ENCODE results near the gene CCDC8.

The CCDC8 gene

DNA sequence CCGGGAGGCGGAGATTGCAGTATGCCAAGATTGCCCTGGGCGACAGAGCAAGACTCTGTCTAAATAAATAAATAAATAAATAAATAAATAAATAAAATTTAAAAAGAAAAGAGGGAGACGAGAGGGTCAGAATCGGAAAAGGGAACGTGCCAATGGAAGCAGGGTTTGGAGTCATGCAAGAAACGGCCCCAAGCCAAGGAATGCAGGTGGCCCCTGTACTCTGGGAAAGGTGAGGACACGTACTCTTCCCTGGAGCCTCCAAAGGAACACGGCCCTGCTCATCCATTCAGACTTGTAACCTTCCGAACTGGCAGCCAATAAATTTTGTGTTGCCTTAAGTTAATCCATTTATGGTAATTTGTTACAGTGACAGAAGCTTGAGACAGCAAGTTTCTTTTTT lies 35.2 kb upstream of the CCDC8 start:
- no peak overlapping the region for H3K4me3 ChIP-seq (ENCODE audit: low read depth, low read length)
- TF ChIP-seq, protein P1, sequence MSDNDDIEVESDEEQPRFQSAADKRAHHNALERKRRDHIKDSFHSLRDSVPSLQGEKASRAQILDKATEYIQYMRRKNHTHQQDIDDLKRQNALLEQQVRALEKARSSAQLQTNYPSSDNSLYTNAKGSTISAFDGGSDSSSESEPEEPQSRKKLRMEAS (IDR thresholded peaks at IDR 0.05; ENCODE audit: low read depth, low read length) = no peak
- TF ChIP-seq MYC (IDR thresholded peaks at IDR 0.05; ENCODE audit: low read depth, low read length) (no peak), POLR2A (IDR thresholded peaks at IDR 0.05; ENCODE audit: extremely low read depth, insufficient read length) (no peak)
- TF ChIP-seq, protein P2, sequence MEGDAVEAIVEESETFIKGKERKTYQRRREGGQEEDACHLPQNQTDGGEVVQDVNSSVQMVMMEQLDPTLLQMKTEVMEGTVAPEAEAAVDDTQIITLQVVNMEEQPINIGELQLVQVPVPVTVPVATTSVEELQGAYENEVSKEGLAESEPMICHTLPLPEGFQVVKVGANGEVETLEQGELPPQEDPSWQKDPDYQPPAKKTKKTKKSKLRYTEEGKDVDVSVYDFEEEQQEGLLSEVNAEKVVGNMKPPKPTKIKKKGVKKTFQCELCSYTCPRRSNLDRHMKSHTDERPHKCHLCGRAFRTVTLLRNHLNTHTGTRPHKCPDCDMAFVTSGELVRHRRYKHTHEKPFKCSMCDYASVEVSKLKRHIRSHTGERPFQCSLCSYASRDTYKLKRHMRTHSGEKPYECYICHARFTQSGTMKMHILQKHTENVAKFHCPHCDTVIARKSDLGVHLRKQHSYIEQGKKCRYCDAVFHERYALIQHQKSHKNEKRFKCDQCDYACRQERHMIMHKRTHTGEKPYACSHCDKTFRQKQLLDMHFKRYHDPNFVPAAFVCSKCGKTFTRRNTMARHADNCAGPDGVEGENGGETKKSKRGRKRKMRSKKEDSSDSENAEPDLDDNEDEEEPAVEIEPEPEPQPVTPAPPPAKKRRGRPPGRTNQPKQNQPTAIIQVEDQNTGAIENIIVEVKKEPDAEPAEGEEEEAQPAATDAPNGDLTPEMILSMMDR (IDR thresholded peaks at IDR 0.05; ENCODE audit: low read depth, low read length) = no peak
- DNase-seq (ENCODE audit: low read depth) = no peak

DNA sequence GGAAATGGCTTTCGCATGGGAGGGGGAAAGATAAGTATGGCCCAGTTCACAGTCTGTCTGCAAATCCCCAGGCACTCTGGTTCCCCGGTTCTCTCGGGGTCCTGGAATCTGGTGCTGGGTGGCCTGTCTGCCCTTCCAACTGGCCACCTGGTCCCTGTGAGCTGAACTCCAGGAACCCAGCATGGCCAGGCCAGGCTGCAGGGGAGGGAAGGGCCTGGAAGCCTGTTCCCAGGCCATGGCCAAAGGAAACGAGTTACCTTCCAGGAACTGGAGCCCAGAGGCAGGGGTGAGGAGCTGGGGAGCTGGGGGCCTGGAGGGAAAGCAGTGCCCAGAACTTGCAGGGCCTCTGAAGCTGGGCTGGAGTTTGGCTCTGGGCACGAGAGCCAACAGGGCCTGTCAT lies 34.5 kb upstream of the CCDC8 start:
- TF ChIP-seq MYC (IDR thresholded peaks at IDR 0.05; ENCODE audit: low read depth, low read length) (no peak), POLR2A (IDR thresholded peaks at IDR 0.05; ENCODE audit: extremely low read depth, insufficient read length) (no peak)
- TF ChIP-seq, protein P1 (IDR thresholded peaks at IDR 0.05; ENCODE audit: low read depth, low read length) = no peak
- TF ChIP-seq, protein P2 (IDR thresholded peaks at IDR 0.05; ENCODE audit: low read depth, low read length) = no peak
- no peak overlapping the region for H3K4me3 ChIP-seq (ENCODE audit: low read depth, low read length)
- no peak for DNase-seq (ENCODE audit: low read depth)

DNA sequence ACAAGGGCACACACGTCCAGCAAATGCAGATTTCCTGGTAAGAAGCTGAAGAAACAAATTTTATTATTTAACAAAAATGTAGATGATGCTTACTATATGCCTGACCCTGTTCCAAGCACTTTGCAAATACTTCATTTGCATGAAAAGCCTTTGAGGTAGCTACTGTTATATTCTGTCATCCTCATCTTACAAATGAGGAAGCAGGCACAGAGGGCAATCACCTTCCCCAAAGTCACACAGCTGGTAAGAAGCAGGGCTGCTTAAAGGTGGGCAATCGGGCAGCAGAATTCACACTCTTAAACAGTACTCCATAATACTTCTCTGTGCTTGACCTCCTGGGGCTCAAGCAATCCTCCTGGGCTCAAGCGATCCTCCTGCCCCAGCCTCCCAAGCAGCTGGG lies 33.6 kb upstream of the CCDC8 start:
- DNase-seq (ENCODE audit: low read depth) = no peak
- TF ChIP-seq MYC (IDR thresholded peaks at IDR 0.05; ENCODE audit: low read depth, low read length) = no peak
- TF ChIP-seq, protein P2 (IDR thresholded peaks at IDR 0.05; ENCODE audit: low read depth, low read length) = no peak
- TF ChIP-seq, protein P1 (IDR thresholded peaks at IDR 0.05; ENCODE audit: low read depth, low read length) = no peak
- no peak for TF ChIP-seq POLR2A (IDR thresholded peaks at IDR 0.05; ENCODE audit: extremely low read depth, insufficient read length)
- no peak overlapping the region for H3K4me3 ChIP-seq (ENCODE audit: low read depth, low read length)

DNA sequence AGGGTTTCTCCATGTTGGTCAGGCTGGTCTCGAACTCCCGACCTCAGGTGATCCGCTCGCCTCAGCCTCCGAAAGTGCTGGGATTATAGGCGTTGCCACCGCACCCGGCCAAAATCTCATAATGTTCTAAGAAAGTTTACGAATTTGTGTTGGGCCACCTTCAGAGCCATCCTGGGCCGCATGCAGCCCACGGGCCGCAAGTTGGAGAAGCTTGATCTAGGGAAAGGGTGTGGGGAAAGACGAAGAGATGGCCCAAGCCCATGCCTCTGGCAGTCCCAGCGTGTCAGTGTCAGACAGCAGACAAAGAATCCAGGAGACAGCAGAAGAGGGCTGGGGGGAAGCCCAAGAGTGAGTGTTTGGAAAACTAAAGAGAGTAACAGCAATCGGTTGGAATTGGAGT lies 32.7 kb upstream of the CCDC8 start:
- H3K4me3 ChIP-seq (ENCODE audit: low read depth, low read length) = no peak overlapping the region
- no peak for DNase-seq (ENCODE audit: low read depth)
- TF ChIP-seq POLR2A (IDR thresholded peaks at IDR 0.05; ENCODE audit: extremely low read depth, insufficient read length) = no peak
- TF ChIP-seq, protein P1 (IDR thresholded peaks at IDR 0.05; ENCODE audit: low read depth, low read length) = no peak
- TF ChIP-seq MYC (IDR thresholded peaks at IDR 0.05; ENCODE audit: low read depth, low read length) = no peak
- TF ChIP-seq, protein P2 (IDR thresholded peaks at IDR 0.05; ENCODE audit: low read depth, low read length) = no peak

DNA sequence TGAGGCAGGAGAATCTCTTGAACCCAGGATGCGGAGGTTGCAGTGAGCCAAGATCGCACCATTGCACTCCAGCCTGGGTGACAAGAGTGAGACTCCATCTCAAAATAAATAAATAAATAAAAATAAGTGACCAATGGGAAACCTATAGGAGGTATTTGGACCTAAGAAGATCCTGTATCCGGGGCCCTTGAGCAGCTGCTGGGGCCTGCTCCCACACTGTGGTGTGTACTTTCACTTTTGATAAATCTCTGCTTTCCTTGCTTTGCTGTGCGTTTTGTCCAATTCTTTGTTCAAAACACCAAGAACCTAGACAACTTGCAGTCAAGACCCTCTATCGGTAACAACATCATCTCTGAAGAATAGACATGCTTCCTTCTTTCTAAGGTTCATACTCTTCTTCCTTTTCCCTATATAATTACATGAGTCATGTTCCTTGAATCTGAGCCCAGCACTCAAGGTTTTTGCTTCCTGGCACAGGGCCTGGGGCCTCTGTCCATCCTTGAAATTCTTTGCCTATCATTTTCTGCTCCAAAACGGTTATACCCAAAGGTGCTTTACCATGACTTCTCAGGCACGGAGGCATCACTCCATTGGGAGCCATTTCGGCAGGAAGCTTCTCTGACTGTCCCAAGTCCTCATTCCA lies 29.6 kb upstream of the CCDC8 start:
- H3K4me3 ChIP-seq (ENCODE audit: low read depth, low read length) = no peak overlapping the region
- no peak for DNase-seq (ENCODE audit: low read depth)
- TF ChIP-seq, protein P1 (IDR thresholded peaks at IDR 0.05; ENCODE audit: low read depth, low read length) = no peak
- TF ChIP-seq, protein P2 (IDR thresholded peaks at IDR 0.05; ENCODE audit: low read depth, low read length) = no peak
- TF ChIP-seq MYC (IDR thresholded peaks at IDR 0.05; ENCODE audit: low read depth, low read length) = no peak
- TF ChIP-seq POLR2A (IDR thresholded peaks at IDR 0.05; ENCODE audit: extremely low read depth, insufficient read length) = no peak

Data from NB4 (cell line).